ENCODE results near the gene TCERG1. TPM values are rescaled to one million over a fixed set of nuclear protein-coding genes. Genes with fewer than 3 reads are reported as not detected.
A peak's percentile ranks its signal among the peaks of the same experiment; 100 is the strongest.

TCERG1 gene
- total RNA-seq, 2 donors from 2014 or later, result 108 to 144 TPM

- H3K4me3 Mint-ChIP-seq, result peak overlapping the region; percentile 44
- 83 to 84% methylated on average over 10 of the region's 10 CpGs for WGBS, 2 experiments (ENCODE audit: insufficient coverage in 1 of 2, insufficient read length in 1 of 2)
- H3K36me3 Mint-ChIP-seq (ENCODE audit: low read depth), result peaks cover 8% of the 10 kb centered on the region
- no peaks in the 10 kb centered on the region for H3K27me3 ChIP-seq (ENCODE audit: control insufficient read depth, insufficient read depth, low read length, poor library complexity, severe bottlenecking)
- H3K4me1 Mint-ChIP-seq, result peaks cover 49% of the 10 kb centered on the region
- peak overlapping the region; percentile 22 for H3K27ac Mint-ChIP-seq
- H3K9me3 Mint-ChIP-seq, result no peaks in the 10 kb centered on the region
- no peak overlapping the region for H3K27ac ChIP-seq (ENCODE audit: low read depth, low read length)
- no peaks in the 10 kb centered on the region for H3K27me3 Mint-ChIP-seq (ENCODE audit: insufficient read depth)
- H3K4me1 ChIP-seq (ENCODE audit: control insufficient read depth, insufficient read depth, low read length), result peaks cover 11% of the 10 kb centered on the region
- H3K4me3 ChIP-seq (ENCODE audit: low read length), result no peak overlapping the region
- peak; percentile 63 for DNase-seq
- no peaks in the 10 kb centered on the region for H3K9me3 ChIP-seq (ENCODE audit: control insufficient read depth, low read length)
- H3K36me3 ChIP-seq (ENCODE audit: control insufficient read depth, insufficient read depth, low read length), result peaks cover 14% of the 10 kb centered on the region
- TF ChIP-seq CTCF (conservative IDR thresholded peaks at IDR 0.05), result no peak
- no peak overlapping the region for H3K9ac ChIP-seq (ENCODE audit: extremely low read depth, low read length, poor library complexity, severe bottlenecking)
Measured at GRCh38 chr5:146515473-146516150, 68.5 kb downstream of the TCERG1 start.

GRCh38 chr5:146516151-146516475 lies 69.0 kb downstream of the TCERG1 start, which contains the start of gene GPR151:
TSS of gene GPR151 (minus strand) at chr5:146516190. CDS start at chr5:146516113, 77 bp downstream.
- Mint-ChIP-seq H3K4me1 (peaks cover 48% of the 10 kb centered on the region), H3K4me3 (peak within 1 kb of the TSS; percentile 44), H3K27me3 (ENCODE audit: insufficient read depth) (no peaks in the 10 kb centered on the region), H3K36me3 (ENCODE audit: low read depth) (peaks cover 4% of the 10 kb centered on the region), H3K9me3 (no peaks in the 10 kb centered on the region), H3K27ac (peak within 1 kb of the TSS; percentile 40)
- no peak for TF ChIP-seq CTCF (conservative IDR thresholded peaks at IDR 0.05)
- H3K9me3 ChIP-seq (ENCODE audit: control insufficient read depth, low read length), result no peaks in the 10 kb centered on the region
- peaks cover 9% of the 10 kb centered on the region for H3K36me3 ChIP-seq (ENCODE audit: control insufficient read depth, insufficient read depth, low read length)
- H3K9ac ChIP-seq (ENCODE audit: extremely low read depth, low read length, poor library complexity, severe bottlenecking), result no peak within 1 kb of the TSS
- no peaks in the 10 kb centered on the region for H3K27me3 ChIP-seq (ENCODE audit: control insufficient read depth, insufficient read depth, low read length, poor library complexity, severe bottlenecking)
- H3K4me3 ChIP-seq (ENCODE audit: low read length), result no peak within 1 kb of the TSS
- no peak for DNase-seq
- 40 to 64% methylated on average over 1 to 3 of the region's 3 CpGs for WGBS, 2 experiments (ENCODE audit: insufficient coverage in 1 of 2, insufficient read length in 1 of 2)
- H3K27ac ChIP-seq (ENCODE audit: low read depth, low read length), result no peak within 1 kb of the TSS
- H3K4me1 ChIP-seq (ENCODE audit: control insufficient read depth, insufficient read depth, low read length), result peaks cover 11% of the 10 kb centered on the region

GRCh38 chr5:146519554-146519953 lies 72.4 kb downstream of the TCERG1 start:
- H3K36me3 Mint-ChIP-seq (ENCODE audit: low read depth), result no peaks in the 10 kb centered on the region
- Histone ChIP-seq H3K36me3 (ENCODE audit: control insufficient read depth, insufficient read depth, low read length) (no peaks in the 10 kb centered on the region), H3K9ac (ENCODE audit: extremely low read depth, low read length, poor library complexity, severe bottlenecking) (no peak overlapping the region), H3K27me3 (ENCODE audit: control insufficient read depth, insufficient read depth, low read length, poor library complexity, severe bottlenecking) (peaks cover 9% of the 10 kb centered on the region), H3K27ac (ENCODE audit: low read depth, low read length) (no peak overlapping the region), H3K9me3 (ENCODE audit: control insufficient read depth, low read length) (no peaks in the 10 kb centered on the region), H3K4me3 (ENCODE audit: low read length) (no peak overlapping the region), H3K4me1 (ENCODE audit: control insufficient read depth, insufficient read depth, low read length) (peaks cover 8% of the 10 kb centered on the region)
- DNase-seq, result no peak
- no peak for TF ChIP-seq CTCF (conservative IDR thresholded peaks at IDR 0.05)
- H3K27ac Mint-ChIP-seq, result no peak overlapping the region
- no peaks in the 10 kb centered on the region for H3K9me3 Mint-ChIP-seq
- H3K4me1 Mint-ChIP-seq, result peaks cover 38% of the 10 kb centered on the region
- 67 to 92% methylated on average over 2 of the region's 2 CpGs for WGBS, 2 experiments (ENCODE audit: insufficient coverage in 1 of 2, insufficient read length in 1 of 2)
- no peak overlapping the region for H3K4me3 Mint-ChIP-seq
- H3K27me3 Mint-ChIP-seq (ENCODE audit: insufficient read depth), result peaks cover 8% of the 10 kb centered on the region
